Endodermal cell (in vitro differentiated cells): Measurements from ENCODE around the gene SNRNP70. TPM values are rescaled to one million over a fixed set of nuclear protein-coding genes. Genes with fewer than 3 reads are reported as not detected.
"Not testable (repeated sequence)": the region's sequence is repeated elsewhere in the genome, so short reads cannot be mapped to it uniquely, and the experiment has no call there.

Experiments
- DNase-seq: peaks from one replicate; pipeline ENCODE4 v3.0.0-alpha.2; 2017
- H3K27ac ChIP-seq: 2 replicates; pipeline ENCODE4 v1.5.1; 2013; ENCODE audit warnings: mild to moderate bottlenecking, low read depth, low read length, moderate library complexity
- H3K27me3 ChIP-seq: 2 replicates; pipeline ENCODE4 v1.6.1; 2013; ENCODE audit warnings: mild to moderate bottlenecking, low read length, moderate library complexity; ENCODE audit not compliant: insufficient read depth, control insufficient read depth, poor library complexity, severe bottlenecking
- H3K36me3 ChIP-seq: 2 replicates; pipeline ENCODE4 v1.7.0; 2013; ENCODE audit warnings: mild to moderate bottlenecking, low read length, moderate library complexity; ENCODE audit not compliant: control insufficient read depth, insufficient read depth
- H3K4me1 ChIP-seq: one replicate; pipeline ENCODE4 v1.7.0; 2013; ENCODE audit warnings: low read length; ENCODE audit not compliant: control insufficient read depth, insufficient read depth
- H3K4me3 ChIP-seq: 2 replicates; pipeline ENCODE4 v1.5.1; 2013; ENCODE audit warnings: mild to moderate bottlenecking, low read length, moderate library complexity
- H3K9ac ChIP-seq: 2 replicates; pipeline ENCODE4 v1.6.1; 2013; ENCODE audit warnings: mild to moderate bottlenecking, low read length, moderate library complexity; ENCODE audit not compliant: poor library complexity, severe bottlenecking; ENCODE audit errors: extremely low read depth
- H3K9me3 ChIP-seq: 2 replicates; pipeline ENCODE4 v1.6.1; 2013; ENCODE audit warnings: mild to moderate bottlenecking, low read length, moderate library complexity; ENCODE audit not compliant: control insufficient read depth
- H3K27ac Mint-ChIP-seq: 2 replicates; pipeline ENCODE4 v1.8.0; 2020; ENCODE audit warnings: mixed read lengths
- H3K27me3 Mint-ChIP-seq: 2 replicates; pipeline ENCODE4 v1.8.0; 2021; ENCODE audit warnings: mild to moderate bottlenecking, mixed read lengths; ENCODE audit not compliant: insufficient read depth
- H3K36me3 Mint-ChIP-seq: 2 replicates; pipeline ENCODE4 v1.8.0; 2020; ENCODE audit warnings: low read depth, mixed read lengths
- H3K4me1 Mint-ChIP-seq: 2 replicates; pipeline ENCODE4 v1.8.0; 2020; ENCODE audit warnings: mixed read lengths
- H3K4me3 Mint-ChIP-seq: 2 replicates; pipeline ENCODE4 v1.8.0; 2020; ENCODE audit warnings: mild to moderate bottlenecking, moderate library complexity, mixed read lengths
- H3K9me3 Mint-ChIP-seq: 2 replicates; pipeline ENCODE4 v1.8.0; 2020; ENCODE audit warnings: mild to moderate bottlenecking, mixed read lengths
- CTCF ChIP-seq: fragments of 200-600 bp; sonication (generic); conservative IDR thresholded peaks from 2 replicates; pipeline ENCODE4 v1.5.0; 2021; ENCODE audit warnings: antibody characterized with exemption, mild to moderate bottlenecking
- WGBS, 2 experiments: methylation state at CpG; one replicate each; pipeline versions ENCODE4 v1.1.5 to v1.1.7; 2013; ENCODE audit warnings: missing lambda C conversion rate in 2 of 2, mixed read lengths in 1 of 2; ENCODE audit not compliant: insufficient coverage in 1 of 2, insufficient read length in 1 of 2; 5-methylcytosine and 5-hydroxymethylcytosine counted together
- total RNA-seq, 2 donors: library from RNA; stranded (reverse); fragmentation: NEBNext Ultra II Directional in 1 of 2; extraction: Animal tissue kit (Norgen Biotek cat#: 25700) in 1 of 2; gene quantifications; 2 replicates in 1 of 2; 3 replicates in 1 of 2; pipeline ENCODE4 v1.2.1, GENCODE V29; 2021

Gene SNRNP70
- total RNA-seq, 2 donors from 2014 or later, result 284 to 292 TPM

- H3K27ac ChIP-seq, result no peak overlapping the region
- peaks cover 2% of the 10 kb centered on the region for H3K36me3 Mint-ChIP-seq
- no peaks in the 10 kb centered on the region for H3K36me3 ChIP-seq
- no peak overlapping the region for H3K4me3 Mint-ChIP-seq
- no peak for DNase-seq
- H3K9me3 ChIP-seq, result no peaks in the 10 kb centered on the region
- peaks cover 8% of the 10 kb centered on the region for H3K4me1 Mint-ChIP-seq
- H3K27me3 ChIP-seq, result no peaks in the 10 kb centered on the region
- no peaks in the 10 kb centered on the region for H3K9me3 Mint-ChIP-seq
- WGBS, 2 experiments, result 82 to 90% methylated on average over 4 to 5 of the region's 6 CpGs
- H3K4me3 ChIP-seq, result no peak overlapping the region
- no peaks in the 10 kb centered on the region for H3K4me1 ChIP-seq
- no peak overlapping the region for H3K9ac ChIP-seq
- no peak overlapping the region for H3K27ac Mint-ChIP-seq
- TF ChIP-seq CTCF, result no peak
- peaks cover 19% of the 10 kb centered on the region for H3K27me3 Mint-ChIP-seq
Observed at GRCh38 chr19:49141352-49141751, 56.1 kb downstream of the SNRNP70 start.

GRCh38 chr19:49142866-49143335 lies 57.6 kb downstream of the SNRNP70 start:
- 4% methylated on average over 20 to 21 of the region's 21 CpGs for WGBS, 2 experiments
- Histone ChIP-seq H3K4me3 (peak overlapping the region; percentile 91), H3K36me3 (no peaks in the 10 kb centered on the region), H3K27me3 (no peaks in the 10 kb centered on the region), H3K9me3 (no peaks in the 10 kb centered on the region), H3K4me1 (no peaks in the 10 kb centered on the region), H3K27ac (no peak overlapping the region), H3K9ac (no peak overlapping the region)
- H3K27ac Mint-ChIP-seq, result peak overlapping the region; percentile 31
- peaks cover 14% of the 10 kb centered on the region for H3K4me1 Mint-ChIP-seq
- TF ChIP-seq CTCF, result no peak
- no peaks in the 10 kb centered on the region for H3K9me3 Mint-ChIP-seq
- no peaks in the 10 kb centered on the region for H3K36me3 Mint-ChIP-seq
- H3K4me3 Mint-ChIP-seq, result peak overlapping the region; percentile 70
- peak; percentile 98 for DNase-seq
- peaks cover 19% of the 10 kb centered on the region for H3K27me3 Mint-ChIP-seq

DNA sequence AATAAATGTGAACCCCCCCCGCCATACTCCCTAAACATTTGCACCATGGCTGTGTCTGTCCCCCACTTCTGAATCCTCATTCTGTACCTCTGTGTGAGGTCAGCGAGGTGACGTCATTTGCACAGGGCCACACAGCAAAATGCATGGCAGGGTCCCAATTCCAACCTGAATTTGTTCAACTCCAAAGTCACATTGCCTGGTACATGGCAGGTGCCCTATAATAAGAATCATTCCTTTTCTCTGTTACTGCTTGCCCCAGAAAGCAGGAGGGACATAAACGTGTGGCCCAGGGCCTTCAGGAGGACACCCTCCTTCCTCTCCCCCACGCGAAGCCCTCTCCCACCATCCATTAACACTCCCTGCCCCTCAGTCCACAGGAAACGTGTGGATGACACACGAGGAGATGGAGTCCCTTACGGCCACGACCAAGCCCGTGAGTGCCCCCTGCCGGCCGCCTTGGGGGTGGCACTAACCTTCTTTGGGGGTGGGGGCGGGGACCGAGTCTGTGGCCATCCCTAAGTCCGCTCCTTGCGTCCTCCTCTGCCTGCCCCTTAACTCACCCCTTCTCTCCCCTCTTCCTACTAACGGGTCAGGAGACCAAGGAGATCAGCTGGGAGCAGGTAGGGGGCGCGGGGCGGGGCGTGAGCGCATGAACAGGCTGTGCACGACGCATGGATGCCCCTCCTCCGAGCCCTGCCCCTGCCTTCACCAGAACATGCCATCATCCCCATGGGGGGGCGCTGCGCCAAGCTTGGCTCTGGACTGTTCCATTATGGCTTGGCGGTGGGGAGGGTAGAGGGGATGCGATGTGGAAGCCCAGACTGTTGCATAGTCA lies 60.5 kb downstream of the SNRNP70 start:
- TF ChIP-seq CTCF, result peak; percentile 99
- Histone ChIP-seq H3K36me3 (no peaks in the 10 kb centered on the region), H3K9me3 (no peaks in the 10 kb centered on the region), H3K4me1 (peaks cover 2% of the 10 kb centered on the region), H3K4me3 (peak overlapping the region; percentile 71), H3K9ac (no peak overlapping the region), H3K27ac (no peak overlapping the region), H3K27me3 (no peaks in the 10 kb centered on the region)
- peak overlapping the region; percentile 64 for H3K4me3 Mint-ChIP-seq
- WGBS, 2 experiments, result 8 to 24% methylated on average over 11 to 30 of the region's 30 CpGs
- H3K4me1 Mint-ChIP-seq, result peaks cover 17% of the 10 kb centered on the region
- H3K9me3 Mint-ChIP-seq, result no peaks in the 10 kb centered on the region
- H3K27ac Mint-ChIP-seq, result peak overlapping the region; percentile 93
- peaks cover 10% of the 10 kb centered on the region for H3K27me3 Mint-ChIP-seq
- H3K36me3 Mint-ChIP-seq, result no peaks in the 10 kb centered on the region
- peak; percentile 99 for DNase-seq

DNA sequence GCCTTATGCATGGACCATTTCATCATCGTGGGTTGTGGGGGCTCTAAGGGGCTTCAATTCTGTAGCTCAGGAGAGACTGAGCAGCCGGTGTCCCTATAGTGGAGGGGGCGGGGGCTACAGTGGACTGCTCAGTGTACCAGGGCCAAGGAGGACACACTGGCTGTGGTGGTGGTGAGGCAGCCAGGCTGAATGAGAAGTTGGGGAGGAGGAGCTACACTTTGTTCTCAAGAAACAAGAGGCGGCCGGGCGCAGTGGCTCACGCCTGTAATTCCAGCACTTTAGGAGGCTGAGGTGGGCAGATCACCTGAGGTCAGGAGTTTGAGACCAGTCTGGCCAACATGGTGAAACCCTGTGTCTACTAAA lies 61.1 kb downstream of the SNRNP70 start:
- H3K4me1 ChIP-seq, H3K27me3 ChIP-seq, H3K36me3 ChIP-seq, H3K27ac ChIP-seq, H3K9me3 Mint-ChIP-seq, H3K9me3 ChIP-seq, DNase-seq, H3K36me3 Mint-ChIP-seq, H3K9ac ChIP-seq: not testable (repeated sequence)
- Mint-ChIP-seq H3K4me3 (peak overlapping the region; percentile 64), H3K4me1 (peaks cover 17% of the 10 kb centered on the region), H3K27me3 (peaks cover 12% of the 10 kb centered on the region), H3K27ac (peak overlapping the region; percentile 93)
- peak overlapping the region; percentile 71 for H3K4me3 ChIP-seq
- WGBS, 2 experiments, result 41 to 50% methylated on average over 1 to 7 of the region's 7 CpGs
